Body of pancreas (tissue), 4 donors: ENCODE measurements around the gene USP24. TPM values are rescaled to one million over a fixed set of nuclear protein-coding genes. Genes with fewer than 3 reads are reported as not detected.
A peak's percentile ranks its signal among the peaks of the same experiment; 100 is the strongest.

Source experiments
- ATAC-seq: fragments of 150-250 bp; one replicate; pipeline ENCODE4 v1.9.1; 2016
- DNase-seq, 4 donors: peaks; one replicate each; pipeline ENCODE4 v3.0.0-alpha.2; 2019
- H3K27ac ChIP-seq, 4 donors: fragments of 200-600 bp; sonication (generic); 1 replicate in 3 of 4; 2 replicates in 1 of 4; pipeline versions ENCODE4 v1.5.1 to v1.6.1; 2016 to 2019; ENCODE audit warnings: mild to moderate bottlenecking in 1 of 4, mixed read lengths in 1 of 4, moderate library complexity in 1 of 4
- H3K27me3 ChIP-seq, 2 donors: fragments of 200-600 bp; sonication (generic); one replicate each; pipeline ENCODE4 v1.6.0; 2016; ENCODE audit warnings: mild to moderate bottlenecking in 1 of 2
- H3K36me3 ChIP-seq, 2 donors: fragments of 200-600 bp; sonication (generic); replicated peaks in 1 of 2; 2 replicates each; pipeline ENCODE4 v1.5.1; 2016; ENCODE audit warnings: low read depth in 2 of 2; ENCODE audit not compliant: insufficient read depth in 1 of 2
- H3K4me1 ChIP-seq: fragments of 200-600 bp; sonication (generic); one replicate; pipeline ENCODE4 v1.6.0; 2016
- H3K4me3 ChIP-seq, 2 donors: fragments of 200-600 bp; sonication (generic); 1 replicate in 1 of 2; 2 replicates in 1 of 2; pipeline ENCODE4 v1.5.1; 2016 to 2019
- H3K9me3 ChIP-seq, 3 donors: fragments of 200-600 bp; sonication (generic); 1 replicate in 2 of 3; 2 replicates in 1 of 3; pipeline ENCODE4 v1.5.1; 2016
- POLR2A ChIP-seq, 3 donors: fragments of 450-650 bp; IDR thresholded peaks; one replicate each; pipeline ENCODE4 v1.6.1; 2016; ENCODE audit warnings: antibody characterized with exemption in 3 of 3, mild to moderate bottlenecking in 2 of 3
- WGBS, 2 donors: methylation state at CpG; one replicate each; pipeline ENCODE4 v1.1.5; 2017; 5-methylcytosine and 5-hydroxymethylcytosine counted together
- intact Hi-C: fragments of 100-400 bp; cut with DNase I; formaldehyde crosslinking; loops from one replicate; pipeline ENCODE4 v1.15.1; 2023
- total RNA-seq, 2 donors: library from RNA; depleted of rRNA; stranded (reverse); fragments of >200 nt; gene quantifications; one replicate each; pipeline ENCODE4 v1.1.0, GENCODE V29; 2016
- TF ChIP-seq, protein P1 (sequence below), 7 experiments: fragments of 450-650 bp in 4 of 7; fragments of 200-600 bp in 3 of 7; sonication (generic) in 3 of 7; IDR thresholded peaks; one replicate each; pipeline ENCODE4 v1.5.1; 2016 to 2019; ENCODE audit warnings: antibody characterized with exemption in 7 of 7

Gene USP24
- total RNA-seq, 2 donors from 2014 or later: 28.3 to 68.6 TPM

DNA sequence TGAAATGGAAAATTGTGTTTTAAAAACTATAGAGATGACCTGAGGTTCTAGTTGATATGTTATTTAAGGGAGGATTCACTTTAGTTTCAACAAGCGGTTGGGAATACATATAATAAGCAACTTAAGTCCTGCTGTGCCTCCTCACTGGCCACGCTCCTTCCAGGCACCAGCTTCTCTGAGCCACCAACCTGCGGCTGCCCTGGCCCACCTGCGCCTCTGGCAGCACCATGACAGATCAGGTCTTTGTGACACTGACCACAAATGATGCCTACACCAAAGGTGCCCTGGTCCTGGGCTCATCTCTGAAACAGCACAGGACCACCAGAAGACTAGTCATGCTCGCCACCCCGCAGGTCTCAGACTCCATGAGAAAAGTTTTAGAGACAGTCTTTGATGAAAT is 7.0 kb upstream of the USP24 start:
- no peaks in the 10 kb centered on the region for H3K36me3 ChIP-seq
- DNase-seq (no peak), ATAC-seq (no peak)
- H3K9me3 ChIP-seq: no peaks in the 10 kb centered on the region
- no peak overlapping the region for H3K27ac ChIP-seq
- no peak overlapping the region for H3K4me3 ChIP-seq
- intact Hi-C loops: no loop called here
- 79 to 81% methylated on average over 6 of the region's 6 CpGs for WGBS, 2 donors
- no peaks in the 10 kb centered on the region for H3K27me3 ChIP-seq
- no peak for TF ChIP-seq POLR2A (IDR thresholded peaks at IDR 0.05)
- TF ChIP-seq, protein P1, sequence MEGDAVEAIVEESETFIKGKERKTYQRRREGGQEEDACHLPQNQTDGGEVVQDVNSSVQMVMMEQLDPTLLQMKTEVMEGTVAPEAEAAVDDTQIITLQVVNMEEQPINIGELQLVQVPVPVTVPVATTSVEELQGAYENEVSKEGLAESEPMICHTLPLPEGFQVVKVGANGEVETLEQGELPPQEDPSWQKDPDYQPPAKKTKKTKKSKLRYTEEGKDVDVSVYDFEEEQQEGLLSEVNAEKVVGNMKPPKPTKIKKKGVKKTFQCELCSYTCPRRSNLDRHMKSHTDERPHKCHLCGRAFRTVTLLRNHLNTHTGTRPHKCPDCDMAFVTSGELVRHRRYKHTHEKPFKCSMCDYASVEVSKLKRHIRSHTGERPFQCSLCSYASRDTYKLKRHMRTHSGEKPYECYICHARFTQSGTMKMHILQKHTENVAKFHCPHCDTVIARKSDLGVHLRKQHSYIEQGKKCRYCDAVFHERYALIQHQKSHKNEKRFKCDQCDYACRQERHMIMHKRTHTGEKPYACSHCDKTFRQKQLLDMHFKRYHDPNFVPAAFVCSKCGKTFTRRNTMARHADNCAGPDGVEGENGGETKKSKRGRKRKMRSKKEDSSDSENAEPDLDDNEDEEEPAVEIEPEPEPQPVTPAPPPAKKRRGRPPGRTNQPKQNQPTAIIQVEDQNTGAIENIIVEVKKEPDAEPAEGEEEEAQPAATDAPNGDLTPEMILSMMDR (IDR thresholded peaks at IDR 0.05): no peak
- H3K4me1 ChIP-seq: no peaks in the 10 kb centered on the region

DNA sequence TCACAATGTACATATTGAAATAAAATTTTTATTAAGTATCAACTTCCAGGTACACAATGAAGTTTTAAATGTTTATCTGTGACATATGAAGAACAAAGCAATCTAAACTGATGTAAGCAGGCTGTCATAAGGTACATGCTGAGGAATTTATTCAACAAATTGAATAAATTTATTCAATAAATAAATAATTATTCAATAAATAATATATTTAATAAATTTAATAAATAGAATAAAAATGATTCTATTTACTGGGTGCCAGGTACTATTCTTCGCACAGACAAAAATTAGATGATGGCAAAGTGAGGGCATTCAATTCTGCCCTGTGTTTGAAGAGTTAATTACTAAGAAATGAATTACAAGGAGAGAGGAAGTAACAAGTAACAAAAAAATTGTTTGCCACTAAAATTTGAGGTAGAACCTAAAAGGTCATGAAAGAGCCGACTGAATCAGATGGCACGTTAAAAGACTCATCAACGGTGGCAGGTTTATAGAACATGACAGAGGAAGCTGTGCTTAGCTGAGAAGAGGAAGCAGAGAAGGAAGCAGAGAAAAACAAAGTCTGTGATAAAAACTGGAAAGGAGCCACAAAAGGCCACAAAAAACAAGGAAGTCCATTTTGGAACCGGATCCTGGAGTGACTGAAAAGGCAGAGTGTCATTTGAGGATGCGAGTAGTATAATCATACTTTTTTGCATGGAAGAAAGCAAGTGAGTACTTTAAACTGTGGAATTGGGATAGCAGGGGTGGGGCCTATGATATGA is 2.2 kb upstream of the USP24 start:
- Histone ChIP-seq H3K4me1 (peaks cover 15% of the 10 kb centered on the region), H3K4me3 (no peak overlapping the region), H3K36me3 (no peaks in the 10 kb centered on the region), H3K27ac (peak overlapping the region in 3 of 4 donors; percentile 27 to 91 (median 33)), H3K9me3 (no peaks in the 10 kb centered on the region), H3K27me3 (no peaks in the 10 kb centered on the region)
- DNase-seq (peak in 1 of 4 donors; percentile 35), ATAC-seq (no peak)
- TF ChIP-seq, protein P1 (IDR thresholded peaks at IDR 0.05): no peak
- no peak for TF ChIP-seq POLR2A (IDR thresholded peaks at IDR 0.05)
- 39 to 54% methylated on average over 6 of the region's 6 CpGs for WGBS, 2 donors
- intact Hi-C loops: no loop called here

DNA sequence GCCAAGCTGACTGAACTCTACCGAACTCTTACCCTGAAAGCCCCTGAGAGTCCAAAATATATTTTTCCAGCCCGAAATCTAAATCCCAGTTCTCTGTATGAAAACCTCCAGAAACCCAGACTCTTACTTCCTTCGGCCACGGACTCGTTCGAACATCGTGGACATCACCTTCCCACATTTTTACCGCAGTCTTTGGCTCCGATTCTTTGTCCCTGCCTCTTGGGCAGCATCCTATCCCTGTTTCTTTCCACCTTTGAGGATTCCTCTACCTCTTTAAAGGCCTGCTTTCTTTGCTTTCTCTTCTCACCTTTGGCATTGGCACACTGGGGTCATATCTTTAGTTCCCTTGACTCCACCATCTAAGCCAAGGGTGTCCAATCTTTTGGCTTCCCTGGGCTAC is 932 bp upstream of the USP24 start:
- Histone ChIP-seq H3K36me3 (no peaks in the 10 kb centered on the region), H3K27me3 (no peaks in the 10 kb centered on the region), H3K4me1 (peaks cover 28% of the 10 kb centered on the region), H3K9me3 (no peaks in the 10 kb centered on the region), H3K4me3 (peak overlapping the region; percentile 51 to 63), H3K27ac (peak overlapping the region; percentile 90 to 94 (median 92))
- TF ChIP-seq POLR2A (IDR thresholded peaks at IDR 0.05): no peak
- TF ChIP-seq, protein P1 (IDR thresholded peaks at IDR 0.05): no peak
- ATAC-seq (no peak), DNase-seq (no peak)
- intact Hi-C loops: no loop called here
- WGBS, 2 donors: 7 to 13% methylated on average over 9 of the region's 9 CpGs

DNA sequence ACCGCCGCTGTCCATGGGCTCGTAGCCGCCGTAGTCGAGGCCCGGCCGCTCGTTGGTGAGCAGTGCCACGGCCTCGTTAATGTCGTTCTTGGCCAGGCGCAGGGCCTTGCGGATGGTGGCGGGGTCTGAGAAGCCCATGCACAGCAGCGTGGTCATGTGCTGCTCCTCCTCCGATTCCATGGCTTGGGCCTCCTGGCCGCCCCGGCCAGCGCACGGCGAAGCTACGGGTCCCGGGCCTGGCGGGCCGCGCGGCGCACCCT is 300 bp downstream of the USP24 start:
- H3K4me3 ChIP-seq: peak overlapping the region; percentile 51 to 63
- H3K36me3 ChIP-seq: no peaks in the 10 kb centered on the region
- WGBS, 2 donors: 0% methylated on average over 29 of the region's 29 CpGs; no CpG with 5 or more reads in 1 of the 2 donors
- DNase-seq (peak; percentile 19 to 55 (median 37)), ATAC-seq (peak; percentile 47)
- H3K27me3 ChIP-seq: no peaks in the 10 kb centered on the region
- H3K9me3 ChIP-seq: no peaks in the 10 kb centered on the region
- intact Hi-C loops: no loop called here
- H3K27ac ChIP-seq: peak overlapping the region; percentile 90 to 94 (median 92)
- H3K4me1 ChIP-seq: peaks cover 38% of the 10 kb centered on the region
- TF ChIP-seq, protein P1 (IDR thresholded peaks at IDR 0.05): no peak
- no peak for TF ChIP-seq POLR2A (IDR thresholded peaks at IDR 0.05)
